ENCODE data around the gene RAB35. TPM values are rescaled to one million over a fixed set of nuclear protein-coding genes. Genes with fewer than 3 reads are reported as not detected.
A peak's percentile ranks its signal among the peaks of the same experiment; 100 is the strongest.

RAB35 gene
- total RNA-seq, 6 donors from 2014 or later = 14.2 to 63.1 (median 23.2) TPM

DNA sequence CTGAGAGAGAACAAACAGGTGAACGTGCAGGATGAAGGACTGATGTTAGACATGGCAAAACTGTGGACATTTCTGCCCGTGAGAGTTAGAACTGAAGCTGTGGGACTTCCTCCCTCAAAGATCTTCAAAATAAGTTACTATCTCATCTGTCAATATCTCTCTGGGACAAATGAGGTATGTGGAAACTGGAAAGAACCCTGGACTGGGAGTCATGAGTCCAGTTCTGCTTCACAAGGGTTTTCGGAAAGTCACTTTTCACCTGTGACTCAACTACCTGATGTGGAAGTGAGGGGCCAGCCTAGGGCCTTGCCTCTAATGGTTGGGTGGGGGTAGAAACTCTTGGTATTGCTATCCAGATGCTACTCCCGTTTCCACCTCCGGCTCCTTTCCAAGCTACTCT is 47.3 kb downstream of the RAB35 start:
- Histone ChIP-seq H3K36me3 (no peaks in the 10 kb centered on the region), H3K4me3 (no peak overlapping the region), H3K4me1 (no peaks in the 10 kb centered on the region), H3K27ac (no peak overlapping the region), H3K27me3 (no peaks in the 10 kb centered on the region), H3K9me3 (no peaks in the 10 kb centered on the region)
- TF ChIP-seq EP300 (IDR thresholded peaks at IDR 0.05) (no peak), POLR2AphosphoS5 (IDR thresholded peaks at IDR 0.05) (no peak), POLR2A (IDR thresholded peaks at IDR 0.05) (no peak)
- TF ChIP-seq, protein P1, sequence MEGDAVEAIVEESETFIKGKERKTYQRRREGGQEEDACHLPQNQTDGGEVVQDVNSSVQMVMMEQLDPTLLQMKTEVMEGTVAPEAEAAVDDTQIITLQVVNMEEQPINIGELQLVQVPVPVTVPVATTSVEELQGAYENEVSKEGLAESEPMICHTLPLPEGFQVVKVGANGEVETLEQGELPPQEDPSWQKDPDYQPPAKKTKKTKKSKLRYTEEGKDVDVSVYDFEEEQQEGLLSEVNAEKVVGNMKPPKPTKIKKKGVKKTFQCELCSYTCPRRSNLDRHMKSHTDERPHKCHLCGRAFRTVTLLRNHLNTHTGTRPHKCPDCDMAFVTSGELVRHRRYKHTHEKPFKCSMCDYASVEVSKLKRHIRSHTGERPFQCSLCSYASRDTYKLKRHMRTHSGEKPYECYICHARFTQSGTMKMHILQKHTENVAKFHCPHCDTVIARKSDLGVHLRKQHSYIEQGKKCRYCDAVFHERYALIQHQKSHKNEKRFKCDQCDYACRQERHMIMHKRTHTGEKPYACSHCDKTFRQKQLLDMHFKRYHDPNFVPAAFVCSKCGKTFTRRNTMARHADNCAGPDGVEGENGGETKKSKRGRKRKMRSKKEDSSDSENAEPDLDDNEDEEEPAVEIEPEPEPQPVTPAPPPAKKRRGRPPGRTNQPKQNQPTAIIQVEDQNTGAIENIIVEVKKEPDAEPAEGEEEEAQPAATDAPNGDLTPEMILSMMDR (IDR thresholded peaks at IDR 0.05) = no peak
- 81 to 83% methylated on average over 5 of the region's 5 CpGs for WGBS, 2 donors
- DNase-seq (no peak), ATAC-seq (ENCODE audit: low FRiP score in 2 of 2) (no peak)

DNA sequence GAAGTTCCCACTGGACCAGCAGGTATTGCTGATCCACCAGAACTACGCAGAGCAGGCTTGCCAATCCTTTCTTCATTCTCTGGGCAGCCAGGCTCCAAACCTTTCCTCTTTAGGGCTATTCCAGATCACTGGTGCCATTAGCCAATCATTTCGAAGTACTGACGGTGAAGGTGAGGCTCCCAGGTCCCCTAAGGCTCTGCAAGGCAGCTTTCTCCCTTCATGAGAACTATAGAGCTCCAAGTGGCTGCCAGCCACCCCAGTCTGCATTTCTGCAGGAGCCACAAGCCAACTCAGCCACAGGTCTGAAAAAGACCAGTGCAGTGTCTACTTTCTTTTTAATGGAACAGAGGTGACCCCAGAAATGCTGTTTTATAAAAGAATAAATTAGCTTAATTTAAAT is 48.7 kb downstream of the RAB35 start:
- no peaks in the 10 kb centered on the region for H3K27me3 ChIP-seq
- H3K4me3 ChIP-seq = no peak overlapping the region
- WGBS, 2 donors = 88 to 90% methylated on average over 3 of the region's 3 CpGs
- H3K9me3 ChIP-seq = no peaks in the 10 kb centered on the region
- no peak for DNase-seq
- H3K36me3 ChIP-seq = no peaks in the 10 kb centered on the region
- H3K4me1 ChIP-seq = no peaks in the 10 kb centered on the region
- no peak for ATAC-seq (ENCODE audit: low FRiP score in 2 of 2)
- H3K27ac ChIP-seq = no peak overlapping the region
- TF ChIP-seq EP300 (IDR thresholded peaks at IDR 0.05) = no peak
- TF ChIP-seq POLR2A (IDR thresholded peaks at IDR 0.05) = no peak
- no peak for TF ChIP-seq POLR2AphosphoS5 (IDR thresholded peaks at IDR 0.05)

DNA sequence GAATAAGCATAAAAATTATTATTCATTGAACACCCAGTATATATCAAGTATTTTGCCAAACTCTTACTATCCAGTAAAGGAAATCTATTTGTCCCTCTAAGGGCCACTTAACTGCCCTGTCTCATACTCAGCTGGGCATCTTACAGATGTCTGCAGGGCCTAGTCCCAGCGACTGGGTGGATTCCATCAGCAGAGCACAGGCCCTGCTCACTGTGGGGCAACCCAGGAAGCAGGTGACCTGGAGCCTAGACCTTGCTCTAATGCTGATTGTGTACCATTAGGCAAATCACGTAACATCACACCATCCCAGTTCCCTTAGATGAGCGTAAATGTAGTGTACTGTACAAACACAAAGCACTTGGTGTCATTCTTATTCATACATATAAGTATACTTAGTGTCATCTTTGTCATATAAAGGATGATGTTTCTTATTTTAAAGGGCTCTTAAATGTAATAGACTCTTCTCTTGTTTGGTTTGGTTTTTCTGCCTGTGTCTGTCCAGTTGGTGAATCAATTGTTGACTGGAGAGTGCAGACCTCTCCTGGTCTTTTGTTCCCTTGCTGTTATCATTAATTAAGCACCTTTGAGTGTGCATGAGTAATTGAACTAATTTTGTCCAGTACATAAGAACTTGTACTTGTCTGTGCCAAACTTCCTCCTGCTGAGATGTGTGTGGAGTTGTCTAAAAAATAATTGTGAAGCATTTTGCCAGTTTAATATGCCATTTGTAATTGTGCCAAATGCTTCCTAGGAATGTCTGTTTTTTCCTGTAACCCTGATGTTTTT is 49.3 kb downstream of the RAB35 start:
- no peaks in the 10 kb centered on the region for H3K4me1 ChIP-seq
- no peak overlapping the region for H3K27ac ChIP-seq
- ATAC-seq (ENCODE audit: low FRiP score in 2 of 2) (peak in 1 of 2 donors; percentile 23), DNase-seq (no peak)
- no peaks in the 10 kb centered on the region for H3K36me3 ChIP-seq
- H3K27me3 ChIP-seq = no peaks in the 10 kb centered on the region
- TF ChIP-seq POLR2AphosphoS5 (IDR thresholded peaks at IDR 0.05) (no peak), EP300 (IDR thresholded peaks at IDR 0.05) (no peak), POLR2A (IDR thresholded peaks at IDR 0.05) (no peak)
- TF ChIP-seq, protein P1 (IDR thresholded peaks at IDR 0.05) = no peak
- H3K9me3 ChIP-seq = no peaks in the 10 kb centered on the region
- 77 to 81% methylated on average over 3 of the region's 3 CpGs for WGBS, 2 donors
- no peak overlapping the region for H3K4me3 ChIP-seq

DNA sequence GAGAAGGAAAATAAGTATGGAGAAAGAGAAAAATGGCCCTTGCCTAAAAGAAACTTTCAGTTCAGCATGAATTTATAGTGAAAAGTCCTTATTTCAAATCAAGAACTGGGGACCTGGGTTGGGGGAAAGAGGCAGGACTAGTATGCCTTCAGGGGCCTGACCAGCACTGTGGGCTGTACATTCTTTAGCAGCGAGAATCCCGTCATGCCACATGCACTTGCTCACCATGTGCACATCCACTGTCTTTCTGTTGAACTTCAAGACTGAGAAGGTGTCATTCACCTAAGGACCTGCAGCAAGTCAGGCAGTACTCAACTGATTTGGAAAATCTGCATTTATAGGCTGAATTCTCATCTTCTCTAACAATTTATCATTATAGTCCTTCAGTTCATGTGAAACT is 50.2 kb downstream of the RAB35 start:
- H3K27me3 ChIP-seq = no peaks in the 10 kb centered on the region
- DNase-seq = no peak
- no peak overlapping the region for H3K27ac ChIP-seq
- no peaks in the 10 kb centered on the region for H3K4me1 ChIP-seq
- no peak for ATAC-seq (ENCODE audit: low FRiP score in 2 of 2)
- H3K4me3 ChIP-seq = no peak overlapping the region
- WGBS, 2 donors = 90 to 98% methylated on average over 2 of the region's 2 CpGs
- no peaks in the 10 kb centered on the region for H3K9me3 ChIP-seq
- no peaks in the 10 kb centered on the region for H3K36me3 ChIP-seq
- TF ChIP-seq POLR2A (IDR thresholded peaks at IDR 0.05) (no peak), EP300 (IDR thresholded peaks at IDR 0.05) (no peak), POLR2AphosphoS5 (IDR thresholded peaks at IDR 0.05) (no peak)
- TF ChIP-seq, protein P1 (IDR thresholded peaks at IDR 0.05) = no peak

DNA sequence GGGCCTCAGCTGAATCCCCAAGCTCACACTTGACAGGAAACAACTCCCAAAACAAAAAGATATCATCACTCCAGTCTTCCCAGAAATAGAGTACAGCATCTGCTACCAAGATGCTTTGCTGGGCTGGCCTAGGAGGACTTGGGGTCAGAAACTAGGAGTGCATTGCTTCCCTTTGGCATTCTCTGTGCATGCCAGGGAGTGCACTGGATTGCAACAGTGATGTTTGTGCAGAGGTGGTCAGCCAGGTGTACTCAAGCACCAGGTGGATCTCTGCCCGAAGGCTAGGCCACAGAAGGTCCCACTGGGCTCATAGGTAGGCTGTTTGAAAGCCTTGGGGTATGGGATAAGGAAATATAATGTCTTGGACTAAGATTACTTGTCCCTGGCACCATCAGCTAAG is 51.1 kb downstream of the RAB35 start:
- WGBS, 2 donors = 78% methylated on average over 1 of the region's 1 CpG; no CpG with 5 or more reads in 1 of the 2 donors
- DNase-seq = no peak
- no peak for TF ChIP-seq EP300 (IDR thresholded peaks at IDR 0.05)
- TF ChIP-seq POLR2A (IDR thresholded peaks at IDR 0.05) = no peak
- TF ChIP-seq POLR2AphosphoS5 (IDR thresholded peaks at IDR 0.05) = no peak
- TF ChIP-seq, protein P1 (IDR thresholded peaks at IDR 0.05) = no peak

More for the DNA sequence above, 51.1 kb downstream of the RAB35 start:
- H3K27me3 ChIP-seq = no peaks in the 10 kb centered on the region
- H3K9me3 ChIP-seq = no peaks in the 10 kb centered on the region
- no peaks in the 10 kb centered on the region for H3K4me1 ChIP-seq
- no peak for ATAC-seq (ENCODE audit: low FRiP score in 2 of 2)
- H3K4me3 ChIP-seq = no peak overlapping the region
- H3K36me3 ChIP-seq = no peaks in the 10 kb centered on the region
- H3K27ac ChIP-seq = no peak overlapping the region
